H54 (cell line): Measurements from ENCODE around the gene KIF9.
"Not testable (repeated sequence)": the region's sequence is repeated elsewhere in the genome, so short reads cannot be mapped to it uniquely, and the experiment has no call there.

Experiments
- DNase-seq: peaks from one replicate; pipeline ENCODE4 v3.0.0; 2011; ENCODE audit warnings: low spot score, mixed read lengths; ENCODE audit not compliant: insufficient read length
- FAIRE-seq: peaks from 3 replicates; lab custom pipeline; 2011; peaks lifted over from hg19 to GRCh38; lab: Jason Lieb, UNC
- POLR2A ChIP-seq: IDR thresholded peaks from 2 replicates; pipeline ENCODE4 v1.6.1; 2011; ENCODE audit warnings: low read depth, mild to moderate bottlenecking, low read length

KIF9 gene

DNA sequence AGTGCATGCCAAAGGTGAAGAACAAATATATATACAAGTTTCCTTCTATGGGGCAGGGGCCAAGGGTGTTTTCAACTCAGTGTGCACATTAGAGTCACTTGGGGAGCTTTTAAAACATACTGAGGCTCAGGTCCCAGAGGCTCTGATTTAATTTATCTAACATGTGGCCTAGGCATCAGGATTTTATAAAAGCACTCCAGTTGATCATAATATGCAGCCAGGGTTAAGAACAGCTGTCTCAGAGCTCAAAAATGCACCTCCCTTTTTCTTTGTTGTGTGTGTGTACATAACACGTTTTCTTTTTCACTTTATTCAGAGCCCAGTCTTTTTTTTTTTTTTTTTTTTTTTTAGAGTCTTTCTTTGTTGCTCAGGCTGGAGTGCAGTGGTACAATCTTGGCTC, 60.8 kb downstream of the KIF9 start:
- no peak for TF ChIP-seq POLR2A
- FAIRE-seq (no peak), DNase-seq (no peak)

- FAIRE-seq (no peak), DNase-seq (no peak)
- no peak for TF ChIP-seq POLR2A
Measured at GRCh38 chr3:47210863-47211405, 71.7 kb downstream of the KIF9 start.

DNA sequence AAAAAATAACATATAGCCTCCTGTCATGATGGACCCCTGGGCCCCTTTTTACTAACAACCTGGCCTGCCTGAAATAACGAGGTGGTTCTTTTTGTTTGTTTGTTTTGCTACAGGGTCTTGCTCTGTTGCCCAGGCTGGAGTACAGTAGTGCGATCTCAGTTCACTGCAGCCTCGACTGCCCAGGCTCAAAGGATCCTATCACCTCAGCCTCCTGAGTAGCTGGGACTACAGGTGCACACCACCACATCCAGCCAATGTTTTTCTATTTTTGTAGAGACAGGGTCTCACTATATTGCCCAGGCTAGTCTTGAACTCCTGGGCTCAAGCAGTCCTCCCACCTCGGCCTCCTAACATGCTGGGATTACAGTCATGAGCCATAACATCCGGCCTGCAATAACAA, 76.6 kb downstream of the KIF9 start:
- not testable (repeated sequence) for DNase-seq, FAIRE-seq

DNA sequence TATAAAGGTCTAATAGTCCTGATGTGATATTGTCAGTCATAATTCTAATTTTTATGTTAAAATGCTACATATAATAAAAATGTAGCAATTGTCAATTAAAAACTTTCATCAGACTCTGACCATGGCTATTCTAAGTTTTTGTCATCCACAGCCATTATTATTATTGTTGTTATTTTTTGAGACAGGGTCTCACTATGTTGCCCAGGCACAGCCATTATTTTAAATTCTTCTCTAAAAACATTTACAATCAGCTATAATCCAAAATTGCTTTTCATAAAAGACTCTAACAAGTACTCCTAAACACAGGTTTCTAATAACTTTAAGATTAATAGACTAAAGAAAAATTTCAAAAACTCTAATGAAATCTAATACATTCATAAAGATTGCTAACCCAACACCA, 77.7 kb downstream of the KIF9 start:
- DNase-seq (no peak), FAIRE-seq (no peak)
- TF ChIP-seq POLR2A, result no peak

- no peak for FAIRE-seq
- no peak for DNase-seq
- TF ChIP-seq POLR2A, result no peak
Measured at GRCh38 chr3:47202542-47202941, 80.1 kb downstream of the KIF9 start.

GRCh38 chr3:47197287-47197686, 85.3 kb downstream of the KIF9 start:
- DNase-seq (no peak), FAIRE-seq (no peak)
- TF ChIP-seq POLR2A, result no peak

DNA sequence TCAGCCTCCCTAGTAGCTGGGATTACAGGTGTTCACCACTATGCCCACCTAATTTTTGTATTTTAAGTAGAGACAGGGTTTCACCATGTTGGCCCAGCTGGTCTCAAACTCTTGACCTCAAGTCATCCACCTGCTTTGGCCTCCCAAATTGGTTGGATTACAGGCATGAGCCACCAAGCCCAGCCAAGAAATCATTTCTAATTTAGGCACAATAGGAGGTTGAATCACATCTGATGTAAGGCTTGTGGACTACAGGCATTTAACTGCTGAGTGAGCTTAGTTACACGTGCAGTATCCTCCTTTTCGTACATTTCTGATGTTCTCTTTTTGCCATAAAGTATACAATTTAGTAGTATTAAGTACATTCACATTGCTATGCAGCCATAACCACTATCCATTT, 87.6 kb downstream of the KIF9 start:
- TF ChIP-seq POLR2A, result no peak
- FAIRE-seq (no peak), DNase-seq (no peak)

DNA sequence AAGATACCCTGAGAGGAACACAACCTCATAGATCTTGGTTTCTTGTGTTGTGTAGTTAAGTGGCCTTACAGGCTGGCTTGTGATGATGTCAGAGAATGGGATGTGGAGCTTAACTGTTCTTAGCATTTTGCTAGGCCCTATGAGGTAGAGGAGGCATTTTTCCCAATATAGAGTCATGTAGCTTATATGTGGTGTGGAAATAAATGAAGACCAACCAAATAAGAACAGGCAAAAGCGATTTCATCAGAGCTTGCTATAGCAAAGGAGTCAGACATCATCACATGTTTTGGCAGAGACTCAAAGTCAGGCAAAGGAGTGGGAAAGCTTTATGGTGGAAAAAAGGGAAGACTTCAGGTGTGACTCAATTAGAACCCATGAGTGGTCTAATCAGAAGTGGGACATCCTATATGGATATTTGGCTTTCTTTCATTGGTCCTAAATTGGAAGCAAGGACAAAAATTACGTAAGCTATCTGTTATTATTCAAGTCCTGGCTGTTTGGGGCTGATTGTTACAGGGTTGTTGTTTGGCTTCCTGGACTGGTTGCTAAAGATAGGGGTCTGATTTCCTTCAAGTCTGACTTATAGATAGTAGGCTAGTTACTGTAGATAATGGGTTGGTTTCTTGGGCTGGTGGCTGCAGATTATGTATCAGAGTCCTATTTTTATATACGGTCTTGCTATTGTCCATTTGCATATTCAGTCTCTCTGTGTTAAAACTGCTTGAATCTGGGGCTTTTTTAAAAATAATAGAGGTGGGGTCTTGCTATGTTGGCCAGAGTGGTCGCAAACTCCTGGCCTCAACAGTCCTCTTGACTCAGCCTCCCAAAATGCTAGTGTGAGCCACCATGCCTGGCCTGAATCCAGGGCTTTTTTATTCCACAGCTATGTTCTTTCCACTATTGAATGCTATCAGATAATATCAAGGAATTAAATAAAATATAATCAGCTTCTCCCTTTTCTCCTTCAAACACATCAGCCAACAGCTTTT, 88.4 kb downstream of the KIF9 start:
- no peak for TF ChIP-seq POLR2A
- no peak for DNase-seq
- peak; percentile 62 for FAIRE-seq

DNA sequence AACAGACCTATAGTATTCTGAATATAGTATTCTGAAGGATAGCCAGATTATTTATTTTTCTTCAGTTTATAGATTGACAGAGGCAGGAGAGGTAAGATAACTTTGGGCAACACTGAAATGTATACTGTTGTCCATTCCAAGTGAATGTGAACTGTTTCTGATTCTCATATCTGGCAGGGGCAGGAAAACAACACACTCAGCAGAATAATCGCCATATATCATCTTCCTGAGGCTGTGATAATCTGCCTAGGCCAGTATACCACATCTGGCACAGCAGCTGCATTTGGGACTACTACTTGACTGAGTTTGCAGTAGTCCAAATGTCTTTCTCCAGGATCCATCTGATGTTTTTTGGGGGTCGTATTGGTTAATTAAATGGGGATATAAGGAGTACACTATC, 96.3 kb downstream of the KIF9 start:
- DNase-seq (no peak), FAIRE-seq (no peak)
- TF ChIP-seq POLR2A, result no peak

- DNase-seq, FAIRE-seq: not testable (repeated sequence)
Measured at GRCh38 chr3:47181685-47182084, 100.9 kb downstream of the KIF9 start.

DNA sequence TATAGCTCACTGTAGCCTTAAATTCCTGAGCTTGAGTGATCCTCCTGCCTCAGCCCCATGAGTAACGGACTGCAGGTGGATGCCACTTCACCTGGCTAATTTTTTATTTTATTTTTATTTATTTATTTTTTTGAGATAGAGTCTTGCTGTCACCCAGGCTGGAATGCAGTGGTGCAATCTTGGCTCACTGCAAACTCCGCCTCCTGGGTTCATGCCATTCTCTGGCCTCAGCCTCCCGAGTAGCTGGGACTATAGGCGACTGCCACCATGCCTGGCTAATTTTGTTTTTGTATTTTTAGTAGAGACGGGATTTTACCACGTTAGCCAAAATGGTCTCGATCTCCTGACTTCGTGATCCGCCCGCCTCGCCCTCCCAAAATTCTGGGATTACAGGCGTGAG, 102.6 kb downstream of the KIF9 start:
- not testable (repeated sequence) for DNase-seq, FAIRE-seq
